HG03196 (cell line): ENCODE measurements around the gene CPN1.
"Not testable (repeated sequence)": the region's sequence is repeated elsewhere in the genome, so short reads cannot be mapped to it uniquely, and the experiment has no call there.

ENCODE experiments used
- ATAC-seq: cut with Tn5 transposase; IDR thresholded peaks from one replicate; pipeline ENCODE4 v1.9.1; 2021; ENCODE audit not compliant: unreplicated experiment

The CPN1 gene

DNA sequence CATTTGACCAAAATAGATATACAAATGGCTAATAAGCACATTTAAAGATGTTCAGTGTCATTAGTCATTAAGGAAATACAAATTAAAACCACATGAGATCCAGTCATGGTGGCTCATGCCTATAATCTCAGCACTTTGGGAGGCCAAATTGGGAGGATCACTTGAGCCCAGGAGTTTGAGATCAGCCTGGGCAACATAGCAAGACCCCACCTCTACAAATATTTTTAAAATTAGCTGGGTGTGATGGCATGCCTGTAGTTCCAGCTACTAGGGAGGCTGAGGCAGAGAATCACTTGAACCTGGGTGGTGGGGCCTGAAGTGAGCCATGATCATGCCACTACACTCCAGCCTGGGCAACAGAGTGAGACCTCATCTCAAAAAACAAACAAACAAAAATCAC, 607 bp upstream of the CPN1 start:
- not testable (repeated sequence) for ATAC-seq

DNA sequence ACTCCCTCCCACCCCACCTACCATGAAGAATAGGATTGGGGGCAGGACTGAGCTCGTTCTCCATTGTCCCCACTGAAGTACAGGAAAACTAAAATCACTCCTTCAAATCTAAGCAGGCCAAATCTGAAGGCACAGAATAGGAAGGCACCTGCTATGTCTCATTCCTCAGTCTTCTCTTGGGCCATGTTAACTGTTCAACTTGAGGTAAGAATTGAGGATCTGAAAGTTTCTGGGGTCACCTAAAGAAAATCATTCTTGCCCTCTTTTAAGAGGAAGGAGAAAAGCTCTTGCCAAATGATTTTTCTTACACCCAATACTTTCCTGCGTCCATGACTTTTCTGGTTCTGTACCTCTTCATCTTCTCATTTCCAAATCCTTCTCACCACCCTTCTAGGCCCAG, 4.9 kb downstream of the CPN1 start:
- no peak for ATAC-seq

DNA sequence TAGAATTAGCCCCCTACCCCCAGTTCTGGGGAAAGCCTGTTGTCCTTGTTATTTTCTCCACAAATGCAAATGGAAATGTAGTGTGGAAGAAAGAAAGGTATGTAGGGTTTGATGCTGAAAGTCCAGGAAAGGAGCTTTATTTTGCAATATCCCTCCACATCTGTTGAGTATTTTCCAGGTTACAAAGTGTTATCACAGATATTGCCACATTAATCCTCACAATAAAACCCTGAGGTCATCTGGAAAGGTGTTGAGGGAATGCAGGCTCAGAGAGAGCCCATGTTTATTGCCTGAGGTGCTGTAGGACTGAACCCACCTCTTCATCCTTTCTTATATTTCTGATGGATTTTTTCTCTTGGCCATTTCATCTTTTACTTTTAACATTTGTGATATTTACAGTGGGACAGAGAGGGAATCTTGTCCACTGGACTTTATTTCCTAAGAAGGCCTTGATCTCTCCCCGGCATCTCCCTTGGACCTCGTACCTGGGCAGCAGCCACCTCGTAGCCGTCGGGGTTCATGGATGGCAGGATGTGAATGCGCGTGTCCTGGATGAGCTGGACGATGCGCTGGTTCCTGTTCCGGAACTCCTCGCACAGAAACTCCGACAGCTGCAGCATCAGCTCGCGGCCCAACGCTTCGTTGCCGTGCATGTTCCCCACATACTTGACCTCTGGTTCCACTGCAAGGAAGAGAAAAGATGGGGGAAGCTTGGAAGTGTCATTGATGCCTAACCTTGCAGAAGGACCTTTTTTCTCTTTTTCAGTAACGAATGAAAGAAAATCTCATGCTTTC, 6.0 kb downstream of the CPN1 start:
- ATAC-seq = no peak

DNA sequence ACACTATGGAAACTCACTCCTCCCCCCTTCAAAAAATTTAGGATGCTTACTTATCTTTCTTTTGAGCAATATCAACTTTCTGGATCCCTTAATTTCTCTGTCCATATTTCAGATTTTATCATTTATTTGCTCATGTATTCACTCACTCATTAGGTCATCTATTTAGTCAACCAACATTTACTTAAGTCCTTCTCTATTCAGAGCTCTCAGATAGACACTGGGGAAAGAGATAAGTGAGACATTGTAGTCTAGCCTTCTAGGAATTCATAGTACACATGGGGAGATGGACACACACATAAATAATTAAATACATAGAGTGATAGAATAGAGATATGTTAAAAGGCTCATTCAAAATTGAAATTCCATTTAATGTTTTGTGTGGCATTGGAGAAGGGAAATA, 9.2 kb downstream of the CPN1 start:
- ATAC-seq = no peak

DNA sequence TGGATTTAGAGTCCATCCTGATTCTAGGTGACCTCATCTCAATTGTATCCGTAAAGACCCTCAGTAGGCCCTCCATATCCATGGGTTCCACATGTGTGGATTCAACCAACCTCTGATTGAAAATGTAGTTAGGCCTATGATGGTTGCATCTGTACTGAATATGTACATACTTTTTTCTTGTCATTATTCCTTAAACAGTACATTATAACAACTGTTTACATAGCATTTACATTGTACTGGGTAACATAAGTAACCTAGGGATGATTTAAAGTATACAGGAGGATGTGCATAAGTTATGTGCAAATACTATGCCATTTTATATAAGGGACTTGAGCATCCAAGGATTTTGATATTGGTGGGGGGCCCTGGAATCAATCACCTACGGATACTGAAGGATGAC, 10.1 kb downstream of the CPN1 start:
- ATAC-seq = no peak

DNA sequence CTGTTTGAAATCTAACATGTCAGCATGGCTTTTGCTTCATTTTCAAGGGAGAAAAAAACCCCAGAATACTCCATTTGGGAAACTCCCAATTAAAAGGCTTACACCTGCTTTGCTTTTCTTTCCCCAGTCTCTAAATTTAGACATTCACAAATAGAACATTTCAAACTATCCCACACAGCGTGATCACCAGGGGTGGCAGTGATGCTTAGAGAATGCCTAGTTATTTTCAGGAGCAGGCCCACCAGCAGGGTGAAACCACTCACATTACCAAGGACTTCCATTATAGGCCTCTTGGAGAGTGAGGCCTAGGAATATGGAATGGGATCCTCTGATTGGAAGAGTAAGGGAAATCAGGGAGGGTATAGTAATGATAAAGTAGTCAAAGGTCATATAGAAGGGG, 14.2 kb downstream of the CPN1 start:
- ATAC-seq = no peak

DNA sequence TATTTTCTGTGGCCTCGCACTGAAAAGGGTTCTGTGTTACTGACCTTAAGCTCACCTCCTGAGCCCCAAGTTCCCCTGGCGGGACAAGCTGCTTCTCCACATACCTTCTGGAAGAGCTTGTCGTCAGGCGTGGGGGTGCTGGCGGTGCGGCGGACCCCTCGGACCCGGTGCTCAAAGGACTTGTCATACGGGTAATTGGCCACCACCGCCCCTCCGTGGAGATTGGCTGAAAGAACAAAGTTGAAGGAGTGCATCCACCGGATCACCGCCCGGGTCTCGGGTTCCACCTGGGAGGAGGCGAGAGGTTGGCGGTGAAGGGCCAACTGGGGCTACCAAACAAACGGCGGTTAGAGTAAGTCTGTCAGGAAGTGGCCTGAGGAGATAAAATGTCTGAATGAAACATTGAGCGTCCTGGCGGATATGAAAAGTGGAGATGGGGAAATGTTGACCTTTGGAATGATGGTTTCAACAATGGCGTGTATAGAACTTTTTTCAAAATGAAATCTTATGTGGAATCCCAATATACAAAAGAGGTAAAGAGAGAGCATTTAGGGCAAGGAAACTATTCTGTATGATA, 16.5 kb downstream of the CPN1 start:
- no peak for ATAC-seq

DNA sequence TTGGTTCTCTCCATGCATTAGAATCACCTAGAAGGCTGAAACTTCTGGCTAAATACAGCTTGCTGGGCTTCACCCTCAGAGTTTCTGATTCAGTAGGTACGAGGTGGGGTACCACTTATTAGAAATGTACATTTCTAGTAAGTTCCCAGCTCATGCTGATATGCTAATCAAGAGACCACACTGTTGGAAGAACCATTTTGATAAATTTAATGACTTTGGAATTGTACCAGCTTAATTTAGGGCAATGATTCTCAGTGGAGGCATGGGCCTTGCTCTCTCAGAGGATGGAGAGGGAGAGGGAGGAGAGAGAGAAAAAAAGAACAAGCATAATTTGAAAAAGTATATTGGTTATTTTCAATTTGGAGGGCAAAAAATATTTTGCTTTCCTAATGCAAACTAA, 20.3 kb downstream of the CPN1 start:
- no peak for ATAC-seq

DNA sequence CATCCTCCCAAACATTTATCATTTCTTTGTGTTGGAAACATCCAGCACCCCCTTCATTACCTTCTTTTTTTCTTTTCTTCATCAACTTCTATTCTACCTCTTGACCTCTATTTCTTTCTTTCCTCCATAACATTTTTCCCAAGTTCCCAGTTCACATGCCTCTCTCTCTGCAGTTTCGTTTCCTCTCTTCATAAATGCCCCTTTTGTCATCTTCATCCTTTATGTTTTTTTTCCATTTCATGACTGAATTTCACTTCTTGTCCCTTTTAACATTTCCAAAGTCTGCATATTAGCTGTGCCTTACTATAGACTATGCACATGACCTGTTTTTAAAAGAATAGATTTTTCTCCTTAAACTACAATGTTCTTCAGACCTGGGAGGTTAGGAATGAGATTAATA, 23.7 kb downstream of the CPN1 start:
- no peak for ATAC-seq

DNA sequence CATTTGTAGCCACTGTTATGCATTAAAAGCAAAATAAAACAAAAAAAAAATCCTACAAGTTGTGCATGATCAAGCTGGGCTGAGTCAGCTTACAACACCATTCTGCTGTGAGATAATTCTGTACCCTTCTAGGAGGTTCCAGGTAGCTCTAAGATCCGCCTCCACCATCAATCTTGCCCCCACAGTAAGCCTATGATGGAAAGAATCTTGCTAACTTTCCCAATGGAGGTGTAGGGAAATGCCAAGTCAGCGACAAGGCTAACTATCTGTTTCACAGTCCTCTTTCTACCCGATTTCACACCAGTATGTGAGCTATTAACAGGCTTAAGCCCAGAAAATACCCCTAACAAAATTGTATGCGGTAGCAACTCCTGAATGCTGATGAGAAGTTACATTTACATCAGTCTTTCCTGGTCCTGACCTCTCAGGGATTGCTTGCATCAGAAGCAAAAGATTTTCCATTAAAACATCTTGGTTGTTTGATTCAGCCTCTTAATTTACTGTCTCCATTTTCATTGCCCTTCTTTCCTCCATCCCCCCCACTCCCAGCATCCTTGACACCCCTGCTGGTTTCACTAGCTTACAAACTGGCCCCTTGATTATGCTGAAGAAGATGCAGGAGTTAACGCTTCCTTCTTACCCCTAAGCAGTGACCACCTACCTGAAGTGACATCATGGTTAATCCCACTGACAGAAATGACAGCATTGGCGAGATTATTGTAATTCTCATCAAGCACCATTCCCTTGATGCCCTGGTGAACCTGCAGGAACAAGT, 27.8 kb downstream of the CPN1 start:
- ATAC-seq = no peak

DNA sequence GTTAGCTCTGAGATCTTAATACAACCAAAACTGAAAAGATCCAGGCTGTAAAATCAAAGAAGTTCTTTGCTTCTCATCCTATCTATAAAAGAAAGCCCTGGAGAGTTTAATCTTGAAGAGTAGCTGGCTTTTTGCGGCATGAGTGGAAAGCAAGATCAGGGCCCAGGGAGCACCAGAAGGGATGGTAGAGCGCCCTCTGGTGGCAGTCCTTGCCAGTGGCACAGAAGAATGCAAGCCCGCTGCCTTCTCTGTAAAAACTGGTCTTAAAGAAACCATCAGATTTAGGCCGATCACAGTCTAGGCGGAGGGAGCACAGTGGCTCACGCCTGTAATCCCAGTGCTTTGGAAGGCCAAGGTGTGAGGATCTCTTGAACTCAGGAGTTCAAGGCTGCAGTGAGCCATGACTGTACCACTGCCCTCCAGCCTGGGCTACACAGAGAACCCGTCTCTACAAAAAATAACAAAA, 35.6 kb downstream of the CPN1 start:
- no peak for ATAC-seq

DNA sequence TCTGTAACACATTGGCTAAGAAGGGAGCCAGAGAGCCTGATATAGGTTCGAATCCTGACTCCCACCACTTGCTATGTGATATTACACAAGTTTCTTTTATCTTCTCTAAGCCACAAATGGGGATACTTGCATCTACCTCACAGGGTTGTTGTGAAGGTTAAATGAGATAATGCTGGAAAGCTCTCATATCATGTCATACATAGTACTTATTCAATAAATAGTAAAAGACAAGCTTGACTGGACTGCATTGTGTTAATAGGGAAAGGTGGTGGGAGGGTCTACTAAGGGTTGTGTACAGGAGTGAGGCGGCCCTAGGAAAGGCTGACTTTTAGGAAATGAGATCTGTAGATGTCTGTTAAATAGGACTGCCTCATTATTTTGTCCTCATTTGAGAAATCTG, 36.1 kb downstream of the CPN1 start:
- no peak for ATAC-seq

DNA sequence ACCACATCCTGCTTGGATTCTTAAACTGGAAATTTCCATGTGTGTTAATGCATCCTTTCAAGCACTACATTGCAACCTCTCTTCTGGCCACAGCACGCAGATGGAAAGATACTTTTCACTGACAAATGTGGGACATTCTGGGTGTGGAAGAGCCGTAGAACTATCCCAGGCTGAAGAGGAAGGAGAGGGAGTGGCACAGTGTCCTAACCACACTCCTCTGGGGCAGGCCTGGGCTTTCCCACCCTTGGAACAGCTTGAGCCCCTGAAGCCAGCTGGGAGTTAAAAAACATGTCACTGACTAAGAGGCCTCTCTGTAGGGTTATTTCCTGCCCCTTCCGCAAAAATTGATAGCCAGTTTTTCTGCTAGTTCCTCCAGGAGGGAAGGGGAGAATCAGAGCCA, 37.9 kb downstream of the CPN1 start:
- no peak for ATAC-seq

DNA sequence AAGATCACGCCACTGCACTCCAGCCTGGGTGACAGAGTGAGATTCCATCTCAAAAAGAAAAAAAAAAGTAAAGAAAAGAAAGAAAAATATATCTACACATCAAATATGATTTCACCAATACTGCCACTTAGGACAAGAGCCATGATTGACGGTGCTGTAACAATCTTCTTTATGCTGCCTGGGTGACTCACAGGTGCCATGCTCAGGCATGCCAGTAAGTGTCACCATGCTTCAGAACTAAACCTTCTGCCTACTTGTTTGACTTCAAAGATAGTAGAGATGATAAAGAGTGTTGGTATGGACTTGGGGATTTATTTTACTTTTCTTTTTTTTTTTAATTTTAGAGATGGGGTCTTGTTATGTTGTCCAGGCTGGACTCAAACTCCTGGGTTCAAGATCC, 38.3 kb downstream of the CPN1 start:
- no peak for ATAC-seq

DNA sequence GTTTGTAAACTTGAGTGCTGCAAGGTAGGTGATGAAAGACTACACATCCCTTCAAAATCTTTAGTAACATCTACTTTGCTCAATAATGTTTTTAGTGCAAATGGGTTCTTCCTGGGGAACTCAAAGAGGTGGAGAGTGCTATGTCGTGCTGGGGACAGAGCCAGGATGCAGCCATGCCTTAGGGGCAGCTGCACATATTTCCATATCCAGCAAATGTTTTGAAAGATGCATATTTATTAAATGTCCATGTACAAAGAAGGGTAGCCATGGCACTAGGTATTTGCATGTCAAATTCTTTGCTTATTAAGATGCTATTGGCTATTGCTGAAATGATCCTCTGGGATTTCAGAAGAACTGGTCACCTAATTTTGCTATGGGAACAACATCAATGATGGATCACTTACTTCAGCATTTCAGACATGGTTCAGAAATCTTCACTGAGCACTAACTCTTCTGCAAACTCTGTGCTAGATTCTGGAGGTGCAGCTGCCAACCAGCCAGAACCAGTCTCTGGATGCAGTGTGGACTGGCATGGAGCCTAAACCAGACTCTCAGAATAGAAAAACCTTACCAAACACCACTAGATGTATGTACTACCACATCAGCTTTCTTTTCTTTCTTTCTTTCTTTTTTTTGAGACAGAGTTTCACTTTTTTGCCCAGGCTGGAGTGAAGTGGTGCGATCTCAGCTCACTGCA, 40.2 kb downstream of the CPN1 start:
- ATAC-seq = no peak

DNA sequence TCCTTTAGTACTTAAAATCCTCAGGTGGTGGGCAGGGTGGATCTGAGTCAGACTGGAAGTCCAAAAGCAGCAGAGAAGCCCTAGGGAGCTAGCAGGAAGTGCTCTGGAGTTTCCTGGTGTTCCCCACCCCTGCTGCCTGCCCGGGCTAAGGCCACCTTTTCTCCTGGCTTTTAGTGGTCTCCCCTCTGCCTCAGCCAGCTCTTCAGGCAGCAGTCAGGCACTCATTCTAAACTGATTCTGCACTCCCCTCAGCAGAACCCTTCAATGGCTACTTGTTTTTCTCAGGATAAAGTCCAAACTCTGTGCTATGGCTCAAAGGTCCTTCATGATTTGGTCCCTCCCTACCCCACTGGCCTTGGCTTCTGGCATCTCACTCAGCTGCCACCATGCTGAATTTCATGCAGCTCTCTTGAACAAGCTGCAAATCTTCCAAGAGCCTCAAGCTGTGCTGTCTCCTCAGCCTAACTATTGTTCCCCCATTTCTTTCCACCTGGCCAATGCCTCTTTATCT, 43.1 kb downstream of the CPN1 start:
- ATAC-seq = no peak

DNA sequence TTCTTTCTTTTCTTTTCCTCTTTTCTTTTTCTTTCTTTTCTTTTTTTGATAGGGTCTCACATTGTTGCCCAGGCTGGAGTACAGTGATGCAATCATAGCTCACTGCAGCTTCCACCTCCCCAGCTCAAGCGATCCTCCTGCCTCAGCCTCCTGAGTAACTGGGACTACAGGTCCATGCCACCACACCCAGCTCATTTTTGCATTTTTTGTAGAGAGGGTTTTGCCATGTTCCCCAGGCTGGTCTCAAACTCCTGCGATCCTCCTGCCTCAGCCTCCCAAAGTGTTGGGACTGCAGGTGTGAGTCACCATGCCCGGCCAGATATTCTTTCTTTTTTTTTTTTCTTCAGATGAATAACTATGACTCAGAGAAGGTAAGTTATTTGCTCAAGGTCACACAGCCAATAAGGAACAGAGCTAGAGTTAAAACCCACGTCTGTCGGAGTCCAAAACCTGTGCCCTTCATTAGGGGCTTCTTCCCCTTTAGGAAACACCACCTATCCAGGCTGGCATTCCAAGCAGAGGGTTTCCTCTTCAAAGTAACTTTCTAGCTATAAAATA, 43.8 kb downstream of the CPN1 start:
- ATAC-seq = no peak

DNA sequence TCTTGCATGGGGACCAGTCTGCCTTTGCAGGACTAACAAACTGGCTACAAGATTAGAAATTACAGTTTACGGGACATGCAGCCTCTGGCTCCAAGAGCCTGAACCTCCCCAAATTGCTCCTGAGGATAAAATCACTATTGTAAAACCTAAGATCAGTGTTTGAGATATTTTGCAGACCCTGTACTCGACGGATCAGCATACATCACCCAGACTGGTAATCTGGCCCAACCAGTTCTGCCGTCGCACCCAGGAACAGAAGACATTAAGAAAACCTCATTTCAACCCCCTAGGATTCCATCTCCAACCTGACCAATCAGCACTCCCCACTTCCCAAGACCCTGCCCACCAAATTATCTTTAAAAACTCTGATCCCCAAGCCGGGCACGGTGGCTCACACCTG, 44.8 kb downstream of the CPN1 start:
- no peak for ATAC-seq

DNA sequence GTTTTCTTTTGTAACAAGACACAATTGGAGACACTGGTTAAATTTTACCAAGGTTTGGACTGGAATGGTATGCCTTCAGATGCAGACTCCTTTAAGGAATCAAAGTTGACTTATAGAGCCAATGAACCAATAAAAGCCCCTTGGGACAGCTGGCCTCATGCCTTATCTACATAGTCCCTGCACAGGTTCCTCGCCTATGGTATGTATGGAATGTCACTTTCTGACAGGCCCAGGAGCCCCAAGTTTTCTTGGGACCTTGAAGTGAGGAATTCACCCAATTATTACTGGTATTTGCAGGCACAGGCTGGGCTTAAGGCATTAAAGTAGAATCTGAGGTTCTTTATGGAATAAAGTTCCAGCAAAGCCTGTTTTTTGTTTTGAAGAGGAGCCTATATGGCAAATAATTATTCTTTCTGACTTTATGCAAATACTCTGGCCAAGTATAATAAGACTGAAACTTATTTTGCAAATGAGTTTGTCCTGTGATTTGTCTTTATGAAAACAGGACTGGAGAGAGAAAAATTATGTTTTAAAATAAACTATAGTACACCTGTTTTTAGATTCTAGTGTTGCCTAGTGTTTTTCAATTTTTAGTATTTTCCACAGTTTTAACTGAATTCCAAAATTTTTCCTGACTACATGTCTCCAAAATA, 47.8 kb downstream of the CPN1 start:
- ATAC-seq = no peak

DNA sequence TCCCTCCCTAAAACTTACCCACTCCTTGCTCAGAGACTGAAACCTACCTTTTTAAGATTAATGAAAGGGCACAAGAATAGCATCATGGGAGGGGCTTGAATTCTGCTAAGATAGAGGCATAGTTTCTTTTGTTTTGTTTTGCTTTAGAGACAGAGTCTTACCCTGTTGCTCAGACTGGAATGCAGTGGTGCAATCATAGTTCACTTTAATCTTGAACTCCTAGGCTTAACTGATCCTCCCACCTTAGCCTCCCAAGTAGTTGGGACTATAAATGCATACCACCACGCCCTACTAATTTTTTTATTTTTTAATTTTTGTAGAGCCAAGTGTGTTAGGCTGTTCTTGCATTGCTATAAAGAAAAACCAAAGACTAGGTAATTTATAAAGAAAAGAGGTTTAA, 54.3 kb downstream of the CPN1 start:
- no peak for ATAC-seq

DNA sequence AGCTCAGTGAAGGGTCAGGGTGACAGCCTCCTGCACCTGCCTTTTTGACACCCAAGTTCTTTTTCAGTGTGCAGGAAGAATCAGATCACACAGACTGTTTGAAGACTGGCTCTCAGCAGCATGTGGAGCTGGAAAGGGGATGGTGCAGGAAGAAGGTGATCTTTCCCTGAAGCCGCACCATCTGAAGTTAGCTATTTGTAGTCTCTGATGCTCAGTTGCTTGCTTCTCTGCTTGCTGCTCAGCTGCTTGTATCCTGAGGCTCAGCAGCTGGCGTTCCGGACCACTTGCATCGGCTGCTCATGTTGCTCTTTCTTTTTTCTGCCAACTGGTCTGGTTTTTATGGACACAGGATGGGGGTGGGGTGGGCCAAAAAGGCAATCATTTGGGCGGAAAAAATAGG, 56.1 kb downstream of the CPN1 start:
- ATAC-seq = no peak
